SK-N-SH treated with all-trans-retinoic acid at 6 μM for 48 hours (cell line): ENCODE results near the gene PLTP.

ENCODE experiments used
- ATAC-seq: fragments of 200-7000 bp; cut with Tn5 transposase; 3 replicates; pipeline ENCODE4 v1.9.1; 2020; ENCODE audit warnings: mild to moderate bottlenecking, moderate library complexity
- BACH2 ChIP-seq: fragments of 250-450 bp; sonication (Bioruptor Pico); IDR thresholded peaks from 2 replicates; pipeline ENCODE4 v1.9.0; 2021; ENCODE audit warnings: mild to moderate bottlenecking, borderline replicate concordance
- TCF4 ChIP-seq: fragments of 250-450 bp; sonication (Bioruptor Pico); IDR thresholded peaks from 2 replicates; pipeline ENCODE4 v1.8.0; 2021; ENCODE audit warnings: mild to moderate bottlenecking, moderate library complexity, borderline replicate concordance
- TOX ChIP-seq: fragments of 250-450 bp; sonication (Bioruptor Pico); IDR thresholded peaks from 2 replicates; pipeline ENCODE4 v1.8.0; 2021; ENCODE audit warnings: mild to moderate bottlenecking, moderate library complexity, borderline replicate concordance
- ZFP3 ChIP-seq: fragments of 250-450 bp; sonication (Bioruptor Pico); IDR thresholded peaks from 2 replicates; pipeline ENCODE4 v1.5.0; 2020; ENCODE audit warnings: mild to moderate bottlenecking, moderate library complexity
- TF ChIP-seq, protein P1 (sequence below): fragments of 250-450 bp; sonication (Bioruptor Pico); IDR thresholded peaks from 2 replicates; pipeline ENCODE4 v1.5.1; 2021; ENCODE audit warnings: mild to moderate bottlenecking, moderate library complexity

Gene PLTP

DNA sequence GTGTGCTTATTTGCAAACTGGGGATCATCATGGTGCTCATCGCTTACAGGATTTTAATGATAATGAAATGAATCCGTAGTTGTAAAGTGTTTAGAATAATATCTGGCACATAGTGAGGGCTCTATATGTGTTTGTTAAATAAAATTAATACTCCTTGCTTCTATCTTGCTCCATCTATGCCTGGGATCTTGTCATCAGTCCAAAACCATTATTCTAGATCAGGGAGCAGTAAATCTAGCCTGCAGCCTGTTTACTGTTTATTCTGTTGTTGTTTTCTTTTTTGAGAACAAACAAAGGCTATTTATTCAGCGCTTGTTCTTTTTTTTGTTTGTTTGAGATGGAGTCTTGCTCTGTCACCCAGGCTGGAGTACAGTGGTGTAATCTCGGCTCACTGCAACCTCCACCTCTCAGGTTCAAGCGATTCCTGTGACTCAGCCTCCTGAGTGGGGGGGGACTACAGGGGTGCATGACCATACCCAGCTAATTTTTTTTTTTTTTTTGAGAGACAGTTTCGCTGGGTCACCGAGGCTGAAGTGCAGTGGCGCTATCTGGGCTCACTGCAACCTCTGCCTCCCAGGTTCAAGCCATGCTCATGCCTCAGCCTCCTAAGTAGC, 62.9 kb downstream of the PLTP start:
- TF ChIP-seq, protein P1, sequence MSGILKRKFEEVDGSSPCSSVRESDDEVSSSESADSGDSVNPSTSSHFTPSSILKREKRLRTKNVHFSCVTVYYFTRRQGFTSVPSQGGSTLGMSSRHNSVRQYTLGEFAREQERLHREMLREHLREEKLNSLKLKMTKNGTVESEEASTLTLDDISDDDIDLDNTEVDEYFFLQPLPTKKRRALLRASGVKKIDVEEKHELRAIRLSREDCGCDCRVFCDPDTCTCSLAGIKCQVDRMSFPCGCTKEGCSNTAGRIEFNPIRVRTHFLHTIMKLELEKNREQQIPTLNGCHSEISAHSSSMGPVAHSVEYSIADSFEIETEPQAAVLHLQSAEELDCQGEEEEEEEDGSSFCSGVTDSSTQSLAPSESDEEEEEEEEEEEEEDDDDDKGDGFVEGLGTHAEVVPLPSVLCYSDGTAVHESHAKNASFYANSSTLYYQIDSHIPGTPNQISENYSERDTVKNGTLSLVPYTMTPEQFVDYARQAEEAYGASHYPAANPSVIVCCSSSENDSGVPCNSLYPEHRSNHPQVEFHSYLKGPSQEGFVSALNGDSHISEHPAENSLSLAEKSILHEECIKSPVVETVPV (CRISPR knock-in tag): no peak
- no peak for TF ChIP-seq TCF4 (CRISPR knock-in tag)
- no peak for TF ChIP-seq TOX (CRISPR knock-in tag)
- no peak for TF ChIP-seq BACH2 (CRISPR knock-in tag)
- TF ChIP-seq ZFP3 (CRISPR knock-in tag): no peak
- ATAC-seq: no peak
